Neural progenitor cell (in vitro differentiated cells): ENCODE measurements around the gene ZMYM1. TPM values are rescaled to one million over a fixed set of nuclear protein-coding genes. Genes with fewer than 3 reads are reported as not detected.

ENCODE experiments used
- DNase-seq: peaks from one replicate; pipeline ENCODE4 v3.0.0-alpha.2; 2016; ENCODE audit warnings: low spot score
- H2AFZ ChIP-seq: fragments of 200-600 bp; sonication (generic); replicated peaks from 2 replicates; pipeline ENCODE4 v1.6.1; 2016; ENCODE audit warnings: antibody characterized with exemption
- H3F3A ChIP-seq: fragments of 200-600 bp; sonication (generic); 2 replicates; pipeline ENCODE4 v1.6.1; 2016; ENCODE audit warnings: antibody characterized with exemption, low read depth
- H3K27ac ChIP-seq: fragments of 200-600 bp; sonication (generic); 2 replicates; pipeline ENCODE4 v1.5.1; 2016; ENCODE audit warnings: mild to moderate bottlenecking
- H3K27me3 ChIP-seq: fragments of 200-600 bp; sonication (generic); 2 replicates; pipeline ENCODE4 v1.6.1; 2016; ENCODE audit warnings: mild to moderate bottlenecking, moderate library complexity
- H3K36me3 ChIP-seq: fragments of 200-600 bp; sonication (generic); 2 replicates; pipeline ENCODE4 v1.5.1; 2016
- H3K4me1 ChIP-seq: fragments of 200-600 bp; sonication (generic); 2 replicates; pipeline ENCODE4 v1.6.1; 2016; ENCODE audit warnings: mixed run types
- H3K4me2 ChIP-seq: fragments of 200-600 bp; sonication (generic); 2 replicates; pipeline ENCODE4 v1.6.1; 2016
- H3K4me3 ChIP-seq: fragments of 200-600 bp; sonication (generic); 2 replicates; pipeline ENCODE4 v1.5.1; 2016
- H3K79me2 ChIP-seq: fragments of 200-600 bp; sonication (generic); 2 replicates; pipeline ENCODE4 v1.6.1; 2016; ENCODE audit warnings: low read depth
- H3K9ac ChIP-seq: fragments of 200-600 bp; sonication (generic); 2 replicates; pipeline ENCODE4 v1.6.1; 2016
- H3K9me3 ChIP-seq: fragments of 200-600 bp; sonication (generic); 2 replicates; pipeline ENCODE4 v1.5.1; 2016; ENCODE audit warnings: low read depth
- H4K20me1 ChIP-seq: fragments of 200-600 bp; sonication (generic); 2 replicates; pipeline ENCODE4 v1.6.1; 2016; ENCODE audit warnings: low read depth
- H3K27ac Mint-ChIP-seq: 3 replicates; pipeline ENCODE4 v1.8.0; 2021; ENCODE audit warnings: mixed read lengths
- H3K27me3 Mint-ChIP-seq: 2 replicates; pipeline ENCODE4 v1.8.0; 2022; ENCODE audit warnings: low read depth, mild to moderate bottlenecking, inconsistent platforms, moderate library complexity, mixed read lengths; ENCODE audit not compliant: insufficient read depth
- H3K36me3 Mint-ChIP-seq: 3 replicates; pipeline ENCODE4 v1.8.0; 2021; ENCODE audit warnings: mixed read lengths
- H3K4me1 Mint-ChIP-seq: 3 replicates; pipeline ENCODE4 v1.8.0; 2021; ENCODE audit warnings: mixed read lengths
- H3K4me3 Mint-ChIP-seq: 3 replicates; pipeline ENCODE4 v1.8.0; 2021; ENCODE audit warnings: mild to moderate bottlenecking, moderate library complexity, mixed read lengths
- H3K9me3 Mint-ChIP-seq: 3 replicates; pipeline ENCODE4 v1.8.0; 2020; ENCODE audit warnings: mixed read lengths
- CTCF ChIP-seq: fragments of 200-600 bp; sonication (generic); IDR thresholded peaks from 2 replicates; pipeline ENCODE4 v1.5.1; 2017; ENCODE audit warnings: antibody characterized with exemption, mild to moderate bottlenecking
- EZH2 ChIP-seq: fragments of 200-600 bp; sonication (generic); IDR thresholded peaks from 2 replicates; pipeline ENCODE4 v1.6.1; 2017; ENCODE audit warnings: antibody characterized with exemption, mild to moderate bottlenecking, moderate library complexity
- EZH2phosphoT487 ChIP-seq: fragments of 200-600 bp; sonication (generic); IDR thresholded peaks from 2 replicates; pipeline ENCODE4 v1.6.1; 2017; ENCODE audit warnings: antibody characterized with exemption
- total RNA-seq: library from RNA; depleted of rRNA; stranded (reverse); fragments of >200 nt; gene quantifications from 2 replicates; pipeline ENCODE4 v1.2.3, GENCODE V29; 2015; ENCODE audit warnings: low replicate concordance

ZMYM1 gene
- total RNA-seq, 1 donor from 2014 or later = 75.8 TPM

- no peak overlapping the region for H3K4me3 ChIP-seq
- H3K9me3 ChIP-seq = no peaks in the 10 kb centered on the region
- no peak for DNase-seq
- Mint-ChIP-seq H3K9me3 (no peaks in the 10 kb centered on the region), H3K4me3 (no peak overlapping the region), H3K27ac (no peak overlapping the region), H3K36me3 (peaks cover 15% of the 10 kb centered on the region), H3K27me3 (no peaks in the 10 kb centered on the region), H3K4me1 (no peaks in the 10 kb centered on the region)
- H3K4me2 ChIP-seq = no peak overlapping the region
- no peak for TF ChIP-seq EZH2
- H2AFZ ChIP-seq = no peak overlapping the region
- H3K27me3 ChIP-seq = no peaks in the 10 kb centered on the region
- H3K79me2 ChIP-seq = no peaks in the 10 kb centered on the region
- H3K9ac ChIP-seq = no peak overlapping the region
- H3F3A ChIP-seq = peaks cover 21% of the 10 kb centered on the region
- no peak overlapping the region for H3K27ac ChIP-seq
- no peaks in the 10 kb centered on the region for H3K4me1 ChIP-seq
- peaks cover 30% of the 10 kb centered on the region for H3K36me3 ChIP-seq
- no peaks in the 10 kb centered on the region for H4K20me1 ChIP-seq
Measured at GRCh38 chr1:35115459-35116383, 36.5 kb downstream of the ZMYM1 start.

GRCh38 chr1:35120458-35121133, 41.4 kb downstream of the ZMYM1 start:
- H4K20me1 ChIP-seq = no peaks in the 10 kb centered on the region
- no peaks in the 10 kb centered on the region for H3K27me3 Mint-ChIP-seq
- no peaks in the 10 kb centered on the region for H3K9me3 ChIP-seq
- H3K36me3 ChIP-seq = no peaks in the 10 kb centered on the region
- DNase-seq = no peak
- H3K79me2 ChIP-seq = no peaks in the 10 kb centered on the region
- H3K36me3 Mint-ChIP-seq = peaks cover 7% of the 10 kb centered on the region
- H3K4me3 Mint-ChIP-seq = no peak overlapping the region
- H3K4me1 Mint-ChIP-seq = no peaks in the 10 kb centered on the region
- no peaks in the 10 kb centered on the region for H3K4me1 ChIP-seq
- no peak overlapping the region for H3K27ac Mint-ChIP-seq
- H2AFZ ChIP-seq = no peak overlapping the region
- H3K4me2 ChIP-seq = no peak overlapping the region
- H3K27ac ChIP-seq = no peak overlapping the region
- no peaks in the 10 kb centered on the region for H3K27me3 ChIP-seq
- H3K4me3 ChIP-seq = no peak overlapping the region
- peaks cover 2% of the 10 kb centered on the region for H3K9me3 Mint-ChIP-seq
- H3K9ac ChIP-seq = no peak overlapping the region
- TF ChIP-seq EZH2phosphoT487 = no peak
- no peak for TF ChIP-seq EZH2
- no peak for TF ChIP-seq CTCF
- peaks cover 4% of the 10 kb centered on the region for H3F3A ChIP-seq

GRCh38 chr1:35122311-35122710, 43.1 kb downstream of the ZMYM1 start:
- Histone ChIP-seq H3K4me1 (no peaks in the 10 kb centered on the region), H4K20me1 (no peaks in the 10 kb centered on the region), H3K4me2 (no peak overlapping the region), H3K9me3 (no peaks in the 10 kb centered on the region), H3K79me2 (no peaks in the 10 kb centered on the region), H3K36me3 (no peaks in the 10 kb centered on the region), H3K4me3 (no peak overlapping the region), H2AFZ (no peak overlapping the region), H3K27me3 (no peaks in the 10 kb centered on the region), H3K9ac (no peak overlapping the region), H3F3A (peaks cover 4% of the 10 kb centered on the region), H3K27ac (no peak overlapping the region)
- Mint-ChIP-seq H3K9me3 (peaks cover 12% of the 10 kb centered on the region), H3K4me1 (no peaks in the 10 kb centered on the region), H3K27me3 (no peaks in the 10 kb centered on the region), H3K36me3 (peaks cover 3% of the 10 kb centered on the region), H3K4me3 (no peak overlapping the region), H3K27ac (no peak overlapping the region)
- no peak for TF ChIP-seq EZH2
- no peak for TF ChIP-seq CTCF
- TF ChIP-seq EZH2phosphoT487 = no peak
- DNase-seq = no peak
